ENCODE results near the gene ITGB1BP1.

The ITGB1BP1 gene

DNA sequence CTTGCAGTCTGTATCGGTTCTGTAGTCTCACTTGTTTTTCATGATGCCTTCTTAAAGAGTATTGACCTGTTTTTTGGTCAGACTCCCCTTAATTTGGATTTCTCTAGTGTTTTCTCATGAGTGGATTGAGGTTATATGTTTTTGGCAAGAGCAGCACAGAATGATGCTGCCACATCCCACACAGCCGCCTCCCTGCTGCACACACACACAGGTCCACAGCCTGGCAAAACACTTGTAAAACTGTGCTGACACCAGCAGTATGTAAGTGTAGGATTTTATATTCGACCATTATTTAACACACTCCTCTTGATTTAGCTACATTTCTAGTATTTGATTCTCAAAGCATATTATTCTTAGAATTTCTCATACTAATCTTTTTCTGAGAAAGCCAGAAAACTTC, 68.1 kb downstream of the ITGB1BP1 start:
- TF ChIP-seq, protein P1, sequence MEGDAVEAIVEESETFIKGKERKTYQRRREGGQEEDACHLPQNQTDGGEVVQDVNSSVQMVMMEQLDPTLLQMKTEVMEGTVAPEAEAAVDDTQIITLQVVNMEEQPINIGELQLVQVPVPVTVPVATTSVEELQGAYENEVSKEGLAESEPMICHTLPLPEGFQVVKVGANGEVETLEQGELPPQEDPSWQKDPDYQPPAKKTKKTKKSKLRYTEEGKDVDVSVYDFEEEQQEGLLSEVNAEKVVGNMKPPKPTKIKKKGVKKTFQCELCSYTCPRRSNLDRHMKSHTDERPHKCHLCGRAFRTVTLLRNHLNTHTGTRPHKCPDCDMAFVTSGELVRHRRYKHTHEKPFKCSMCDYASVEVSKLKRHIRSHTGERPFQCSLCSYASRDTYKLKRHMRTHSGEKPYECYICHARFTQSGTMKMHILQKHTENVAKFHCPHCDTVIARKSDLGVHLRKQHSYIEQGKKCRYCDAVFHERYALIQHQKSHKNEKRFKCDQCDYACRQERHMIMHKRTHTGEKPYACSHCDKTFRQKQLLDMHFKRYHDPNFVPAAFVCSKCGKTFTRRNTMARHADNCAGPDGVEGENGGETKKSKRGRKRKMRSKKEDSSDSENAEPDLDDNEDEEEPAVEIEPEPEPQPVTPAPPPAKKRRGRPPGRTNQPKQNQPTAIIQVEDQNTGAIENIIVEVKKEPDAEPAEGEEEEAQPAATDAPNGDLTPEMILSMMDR (IDR thresholded peaks at IDR 0.05; ENCODE audit: low read depth, low read length) = no peak
- DNase-seq (ENCODE audit: extremely low read depth, low read depth) = no peak

DNA sequence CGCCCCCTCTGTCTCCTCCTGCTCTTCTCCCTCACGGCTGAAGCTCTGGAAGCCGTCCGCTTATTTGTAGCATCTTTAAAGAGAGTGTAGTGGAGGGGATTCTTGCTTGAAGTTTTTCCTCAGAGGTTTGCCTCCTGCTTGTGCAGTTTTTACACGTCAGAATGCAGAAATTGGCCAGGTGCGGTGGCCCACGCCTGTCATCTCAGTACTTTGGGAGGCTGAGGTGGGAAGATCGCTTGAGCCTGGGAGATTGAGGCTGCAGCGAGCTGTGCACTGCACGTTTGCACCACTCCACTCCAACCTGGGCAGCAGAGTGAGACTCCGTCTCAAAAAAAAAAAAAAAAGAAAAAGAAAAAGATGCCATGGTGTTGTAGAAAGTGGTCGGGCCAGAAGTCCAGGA, 69.0 kb downstream of the ITGB1BP1 start:
- TF ChIP-seq, protein P1 (IDR thresholded peaks at IDR 0.05; ENCODE audit: low read depth, low read length) = no peak
- no peak for DNase-seq (ENCODE audit: extremely low read depth, low read depth)

Measured in AG09319 (cell line).